HG02588 (cell line): Measurements from ENCODE around the gene EPS8L2.

ENCODE experiments used
- ATAC-seq: cut with Tn5 transposase; IDR thresholded peaks from one replicate; pipeline ENCODE4 v1.9.1; 2021; ENCODE audit warnings: mild to moderate bottlenecking, moderate library complexity; ENCODE audit not compliant: unreplicated experiment

The EPS8L2 gene

DNA sequence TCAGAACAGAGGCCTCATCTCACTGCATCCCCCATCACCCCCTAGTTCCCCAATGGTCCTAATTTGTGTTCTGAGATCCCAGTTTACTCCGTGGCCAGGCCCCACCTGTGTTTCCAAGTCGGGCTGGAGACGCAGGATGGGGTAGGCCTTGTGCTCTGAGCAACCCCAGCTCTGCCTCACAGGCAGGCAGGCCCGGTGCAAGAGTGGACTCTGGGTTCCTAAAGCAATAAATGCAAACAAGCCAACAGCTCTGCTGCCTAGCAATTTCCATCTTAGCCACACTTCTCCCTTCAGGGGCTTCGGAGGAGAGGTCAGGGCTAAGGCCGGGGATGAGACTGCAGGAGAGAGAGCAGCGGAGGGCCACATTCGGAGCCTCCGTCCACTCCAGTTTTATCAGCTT, 2.5 kb upstream of the EPS8L2 start:
- no peak for ATAC-seq

DNA sequence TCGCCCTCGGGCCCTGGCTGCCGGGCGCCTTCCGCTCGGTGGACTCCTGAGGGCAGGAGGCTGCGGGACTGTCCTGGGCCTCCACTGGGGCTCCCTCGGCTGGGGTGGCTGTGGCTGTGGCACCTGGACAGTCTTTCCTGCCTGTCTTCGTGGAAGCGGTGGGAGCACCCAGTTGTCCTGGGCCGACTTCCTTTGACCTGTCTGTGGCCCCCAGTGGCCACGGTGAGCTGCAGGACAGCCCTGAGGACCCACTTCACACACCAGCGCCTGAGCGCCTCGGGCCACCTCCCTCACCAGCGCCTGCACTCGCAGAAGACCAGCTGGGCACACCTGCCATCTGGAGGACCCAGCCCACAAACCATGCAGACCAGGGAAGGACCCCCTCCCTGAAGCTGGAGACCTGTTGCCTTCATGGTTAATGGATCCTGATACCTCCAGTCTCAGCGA, 1.8 kb upstream of the EPS8L2 start:
- ATAC-seq: no peak

DNA sequence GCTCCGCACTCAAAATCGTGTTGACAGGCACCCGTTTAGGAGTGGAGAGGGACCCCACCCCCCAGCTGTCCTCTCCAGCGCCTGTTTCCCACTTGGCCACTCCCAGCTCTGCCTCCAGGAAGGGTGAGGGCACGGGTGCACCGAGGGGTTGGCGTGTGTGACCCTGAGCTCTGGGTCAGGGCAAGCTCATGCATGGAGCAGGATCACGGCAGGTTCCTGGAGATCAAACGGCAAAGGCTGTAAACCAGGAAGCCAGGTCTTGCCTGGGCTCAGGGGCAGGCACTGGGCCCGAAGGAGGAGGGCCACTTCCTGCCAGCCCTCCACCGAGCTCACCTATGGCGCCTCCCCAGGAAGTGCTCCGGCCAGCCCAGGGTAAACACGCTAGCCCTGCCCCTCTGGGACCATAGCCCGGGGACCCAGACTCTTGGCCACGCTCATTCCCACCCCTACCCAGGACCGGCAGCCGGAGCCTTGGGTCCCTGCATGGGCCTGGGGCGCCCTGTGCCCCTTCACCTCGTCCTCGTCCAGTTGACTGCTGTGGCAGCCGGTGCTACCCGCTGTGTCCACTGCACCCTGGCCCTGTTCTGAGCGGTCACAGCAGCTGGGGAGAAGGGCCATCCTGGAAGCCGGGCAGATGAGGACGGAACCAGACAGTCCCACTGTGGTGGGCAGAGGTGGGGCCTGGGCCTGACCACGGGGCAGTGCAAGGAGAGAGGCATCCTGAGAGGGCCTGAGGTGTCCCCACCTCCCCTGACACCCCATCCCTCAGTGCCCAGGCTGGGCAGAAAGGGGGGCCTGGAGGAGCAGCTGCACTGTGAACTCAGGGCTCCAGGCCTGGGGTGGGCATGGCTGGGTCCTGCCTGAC, 1.0 kb upstream of the EPS8L2 start:
- no peak for ATAC-seq

- no peak for ATAC-seq
These were observed 467 bp downstream of the EPS8L2 start for GRCh38 chr11:706439-706956.

DNA sequence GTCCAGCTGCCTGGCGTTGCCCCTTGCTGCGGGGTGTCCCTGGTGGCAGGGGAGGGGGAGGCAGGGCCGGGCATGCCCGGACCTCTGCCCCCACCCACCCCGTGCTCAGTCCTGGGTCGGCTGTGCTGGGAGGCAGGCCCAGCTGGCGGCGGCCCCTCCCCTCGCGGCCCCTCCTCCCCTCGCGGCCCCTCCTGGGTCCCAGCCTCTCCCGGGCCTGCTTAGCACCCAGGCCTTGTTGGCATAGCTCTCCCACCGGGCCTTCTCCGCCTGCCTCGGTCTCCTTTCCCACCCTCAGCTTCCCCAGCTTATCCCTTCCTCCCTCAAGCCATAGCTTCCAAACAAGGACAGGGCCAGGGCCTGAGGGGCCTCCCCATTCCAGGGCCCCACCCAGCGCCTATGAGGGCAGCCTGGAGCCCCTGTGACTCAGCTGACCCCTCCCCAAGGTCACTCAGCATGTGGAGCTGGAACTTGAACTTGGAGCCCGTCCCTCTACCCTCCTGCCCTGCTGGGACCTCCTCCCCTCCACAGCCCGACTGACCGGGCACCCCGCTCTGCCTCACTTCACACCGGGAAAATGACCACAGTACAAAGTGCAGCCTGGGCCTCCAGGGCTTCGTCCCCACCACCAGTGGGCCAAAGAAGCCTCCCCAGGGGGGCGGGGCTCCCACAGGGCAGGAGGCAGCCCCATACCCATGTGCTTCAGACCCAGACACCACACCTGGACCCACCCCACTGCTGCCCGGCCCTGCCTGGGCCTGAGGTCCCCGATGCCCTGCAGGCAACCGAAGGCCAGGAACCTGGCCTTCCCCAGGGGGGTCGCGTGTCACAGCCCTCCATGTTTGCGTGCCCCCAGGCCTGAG, 1.2 kb downstream of the EPS8L2 start:
- no peak for ATAC-seq

DNA sequence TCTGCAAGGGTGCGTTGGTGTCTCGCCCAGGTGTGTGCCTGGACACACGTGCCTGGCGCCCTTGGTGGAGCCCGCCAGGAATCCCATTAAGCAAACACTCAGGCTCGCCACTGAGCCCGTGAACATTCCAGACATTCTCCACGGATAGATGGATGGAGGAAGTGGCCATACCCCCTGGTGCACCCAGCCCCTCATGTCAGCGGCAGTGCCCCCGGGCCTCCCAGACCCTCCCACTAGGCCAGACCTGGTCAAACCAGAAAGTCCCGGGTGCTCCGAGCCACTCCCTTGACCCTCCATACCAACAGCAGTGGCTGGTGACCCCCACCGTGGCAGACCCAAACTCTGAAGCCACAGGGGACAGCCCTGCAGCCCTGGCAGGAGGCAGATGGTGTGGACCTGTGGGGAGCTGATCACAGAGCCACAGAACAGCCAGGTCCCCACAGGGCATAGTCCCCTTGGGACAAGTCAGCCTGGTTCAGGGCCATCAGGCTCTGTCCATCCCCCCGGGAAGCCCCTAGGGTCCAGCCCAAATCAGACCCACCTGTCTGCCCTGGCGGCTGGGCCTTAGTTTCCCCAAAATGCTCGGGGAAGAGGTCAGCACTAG, 1.9 kb downstream of the EPS8L2 start:
- ATAC-seq: no peak

- ATAC-seq: no peak
These were observed 2.5 kb downstream of the EPS8L2 start for GRCh38 chr11:708511-708910.

DNA sequence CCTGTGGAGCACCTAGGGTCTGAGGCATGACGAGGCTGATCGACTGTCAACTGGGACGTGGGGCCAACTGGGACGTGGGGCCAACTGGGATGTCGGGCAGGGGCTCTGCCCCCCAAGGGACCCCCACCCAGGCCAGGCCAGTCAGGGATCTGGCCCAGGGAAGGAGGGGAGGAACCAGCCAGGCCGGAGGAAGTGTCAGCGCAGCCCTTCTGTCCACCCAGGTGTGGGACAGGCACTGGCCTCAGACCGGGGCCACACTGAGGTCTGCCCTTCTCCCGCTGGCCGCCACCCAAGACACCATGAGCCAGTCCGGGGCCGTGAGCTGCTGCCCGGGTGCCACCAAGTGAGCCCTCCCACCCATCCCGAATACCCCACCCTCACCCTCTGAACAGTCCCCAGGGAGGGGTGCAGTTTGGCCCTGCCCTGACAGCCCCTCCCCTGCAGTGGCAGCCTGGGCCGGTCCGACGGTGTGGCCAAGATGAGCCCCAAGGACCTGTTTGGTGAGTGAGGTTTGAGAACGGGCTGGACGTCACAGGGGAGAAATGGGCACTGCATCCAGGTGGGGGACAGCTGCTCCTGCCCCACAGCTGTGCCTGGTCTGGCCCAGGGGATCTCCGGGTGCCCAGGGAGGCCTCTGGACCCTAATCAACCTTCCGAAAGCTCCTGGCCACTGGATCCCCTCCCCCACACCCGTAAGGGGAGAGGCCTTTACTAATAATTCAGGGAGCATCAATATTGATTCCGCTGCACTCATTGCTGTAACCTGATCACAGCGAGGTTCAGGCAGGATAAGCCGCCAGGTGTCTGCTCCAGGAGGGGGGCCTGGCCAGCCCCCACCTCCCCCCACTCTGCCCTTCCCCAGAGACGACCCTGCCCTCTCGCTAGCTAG, 3.3 kb downstream of the EPS8L2 start:
- ATAC-seq: no peak

DNA sequence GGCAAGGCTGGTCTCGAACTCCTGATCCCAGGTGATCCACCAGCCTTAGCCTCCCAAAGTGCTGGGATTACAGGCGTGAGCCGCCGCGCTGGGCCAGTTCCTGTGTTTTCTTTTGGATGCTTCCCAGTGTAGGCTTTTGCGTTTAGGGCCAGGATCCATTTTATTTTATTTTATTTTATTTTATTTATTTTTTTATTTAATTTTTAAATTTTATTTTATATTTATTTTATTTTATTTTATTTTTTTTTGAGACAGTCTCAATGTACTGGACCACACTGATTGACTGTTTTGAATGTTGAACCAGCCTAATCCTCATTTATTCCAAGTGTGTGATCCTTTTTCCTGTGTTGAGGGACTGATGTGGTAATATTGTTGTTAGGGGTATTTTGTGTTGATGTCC, 8.4 kb downstream of the EPS8L2 start:
- ATAC-seq: no peak

DNA sequence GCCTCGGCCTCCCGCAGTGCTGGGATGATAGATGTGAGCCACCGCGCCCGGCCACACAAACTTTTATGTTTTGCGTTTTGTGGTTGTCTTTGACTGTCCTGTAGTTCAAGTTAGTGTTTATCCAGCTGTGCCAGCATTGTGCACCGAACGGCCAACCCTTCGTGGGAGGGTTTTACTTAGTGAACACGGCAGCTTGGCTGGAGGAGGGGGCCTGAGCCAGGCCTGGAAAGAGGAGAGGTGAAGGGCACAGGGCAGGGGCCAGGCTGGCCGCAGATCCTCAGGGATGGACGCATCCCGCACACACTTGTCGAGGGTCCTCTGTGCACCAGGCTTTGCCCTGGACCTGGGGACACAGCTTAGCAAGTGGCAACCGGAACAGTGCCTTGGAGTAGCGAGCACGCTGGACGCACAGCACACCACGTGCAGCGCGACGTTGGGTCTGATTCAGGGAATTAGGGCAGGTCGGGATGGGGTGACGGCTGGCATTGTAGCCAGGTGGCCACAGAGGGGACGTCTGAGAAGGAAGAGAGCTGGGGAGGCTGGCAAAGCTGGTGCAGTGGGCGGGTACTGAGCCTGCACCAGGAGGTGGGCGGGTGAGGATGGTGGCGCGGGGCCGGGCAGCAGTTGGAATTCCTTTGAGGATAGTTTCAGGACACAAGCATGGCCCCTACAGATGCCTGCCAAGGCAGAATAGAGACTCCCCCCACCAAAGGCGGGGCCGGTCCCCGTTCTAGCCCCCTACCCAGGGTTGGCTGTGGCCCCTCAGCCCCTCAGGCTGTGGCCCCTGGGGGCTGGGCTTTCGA, 13.4 kb downstream of the EPS8L2 start:
- no peak for ATAC-seq

DNA sequence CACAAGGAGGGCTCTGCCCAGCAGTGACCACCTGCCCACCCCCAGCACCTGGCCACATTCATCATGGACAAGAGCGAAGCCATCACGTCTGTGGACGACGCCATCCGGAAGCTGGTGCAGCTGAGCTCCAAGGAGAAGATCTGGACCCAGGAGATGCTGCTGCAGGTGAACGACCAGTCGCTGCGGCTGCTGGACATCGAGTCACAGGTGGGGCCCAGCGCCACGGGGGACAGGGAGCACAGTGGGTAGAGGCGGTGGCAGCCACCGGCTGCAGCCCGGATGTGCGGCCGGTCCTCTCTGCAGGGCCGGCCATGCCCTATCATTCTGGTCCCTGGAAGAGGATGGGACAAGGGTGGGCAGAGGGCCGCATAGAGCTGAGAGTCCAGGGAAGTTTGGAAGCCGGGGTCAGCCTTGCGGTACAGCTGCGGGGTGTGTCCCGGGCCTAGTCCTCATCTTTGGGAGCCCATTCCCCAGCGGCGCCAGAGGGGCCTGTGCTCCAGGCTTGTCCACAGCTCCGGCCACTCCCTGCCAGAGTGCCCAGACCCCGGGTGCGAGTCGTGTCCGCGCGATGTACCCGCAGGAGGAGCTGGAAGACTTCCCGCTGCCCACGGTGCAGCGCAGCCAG, 14.1 kb downstream of the EPS8L2 start:
- ATAC-seq: no peak

DNA sequence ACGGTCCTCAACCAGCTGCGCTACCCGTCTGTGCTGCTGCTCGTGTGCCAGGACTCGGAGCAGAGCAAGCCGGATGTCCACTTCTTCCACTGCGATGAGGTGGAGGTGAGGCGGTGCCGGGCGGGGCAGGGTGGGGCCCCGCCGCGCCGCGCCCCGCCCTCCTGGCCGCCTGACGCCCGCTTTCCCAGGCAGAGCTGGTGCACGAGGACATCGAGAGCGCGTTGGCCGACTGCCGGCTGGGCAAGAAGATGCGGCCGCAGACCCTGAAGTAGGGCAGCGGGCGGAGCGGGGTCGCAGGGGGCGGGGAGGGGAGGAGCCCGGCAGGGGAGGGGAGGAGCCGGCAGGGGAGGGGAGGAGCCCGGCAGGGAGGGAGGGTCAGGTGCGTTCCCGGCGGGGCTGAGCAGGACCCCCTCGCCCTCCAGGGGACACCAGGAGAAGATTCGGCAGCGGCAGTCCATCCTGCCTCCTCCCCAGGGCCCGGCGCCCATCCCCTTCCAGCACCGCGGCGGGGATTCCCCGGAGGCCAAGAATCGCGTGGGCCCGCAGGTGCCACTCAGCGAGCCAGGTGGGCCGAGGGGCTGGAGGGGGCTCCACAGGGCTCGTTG, 14.7 kb downstream of the EPS8L2 start:
- ATAC-seq: no peak

DNA sequence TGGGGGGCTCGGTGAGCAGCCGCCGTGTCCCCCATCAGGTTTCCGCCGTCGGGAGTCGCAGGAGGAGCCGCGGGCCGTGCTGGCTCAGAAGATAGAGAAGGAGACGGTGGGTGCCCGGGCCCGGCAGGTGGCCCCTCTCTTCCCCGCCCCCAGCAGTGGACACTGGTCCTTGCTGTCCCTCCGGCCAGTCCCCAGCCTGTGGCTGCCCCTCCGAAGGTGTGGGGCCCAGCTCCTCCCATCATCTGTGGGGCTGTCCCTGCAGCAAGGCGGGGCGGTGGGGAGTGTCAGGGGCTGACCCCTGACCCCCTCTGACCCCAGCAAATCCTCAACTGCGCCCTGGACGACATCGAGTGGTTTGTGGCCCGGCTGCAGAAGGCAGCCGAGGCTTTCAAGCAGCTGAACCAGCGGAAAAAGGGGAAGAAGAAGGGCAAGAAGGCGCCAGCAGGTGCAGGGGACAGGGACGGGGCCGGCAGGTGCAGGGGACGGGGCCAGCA, 15.3 kb downstream of the EPS8L2 start:
- ATAC-seq: no peak

- no peak for ATAC-seq
These were observed 15.8 kb downstream of the EPS8L2 start for GRCh38 chr11:721741-722345.

GRCh38 chr11:722346-722811, 16.3 kb downstream of the EPS8L2 start:
- ATAC-seq: no peak

DNA sequence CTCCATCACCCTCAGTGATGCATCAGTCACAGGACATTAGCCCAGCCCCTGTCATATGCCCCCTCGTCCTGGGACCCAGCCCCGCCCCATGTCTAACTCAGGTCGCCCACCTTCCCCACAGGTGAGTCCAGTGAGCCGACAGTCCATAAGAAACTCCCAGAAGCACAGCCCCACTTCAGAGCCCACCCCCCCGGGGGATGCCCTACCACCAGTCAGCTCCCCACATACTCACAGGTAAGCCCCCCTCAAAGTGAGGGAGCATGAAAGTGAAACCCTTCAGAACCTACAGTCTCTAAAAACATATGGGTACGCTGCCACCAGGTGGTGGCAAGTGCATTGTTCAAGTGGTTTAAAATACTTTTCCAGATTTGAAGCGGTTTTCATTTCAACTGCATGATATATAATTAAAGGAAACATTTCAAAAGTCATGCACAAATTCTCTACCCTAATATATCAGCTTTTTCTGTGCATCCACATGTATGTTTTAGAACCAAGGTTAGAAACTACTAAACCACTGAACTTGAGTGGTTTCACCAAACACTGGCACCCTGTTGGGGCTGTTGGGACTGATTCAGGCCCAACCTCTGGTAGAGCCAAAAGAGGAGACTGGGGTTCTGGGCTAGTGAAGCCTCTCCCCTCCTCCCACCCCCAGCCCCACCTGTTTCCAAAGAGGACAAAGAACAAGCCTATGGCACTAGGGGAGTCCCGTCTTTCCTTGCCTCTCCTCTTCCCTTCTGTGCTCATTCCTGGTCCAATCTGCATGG, 17.3 kb downstream of the EPS8L2 start:
- no peak for ATAC-seq
